ENCODE data around the gene RCAN1.

- TF ChIP-seq CTCF (IDR thresholded peaks at IDR 0.05): no peak
- no peak for TF ChIP-seq POLR2A (IDR thresholded peaks at IDR 0.05; ENCODE audit: low read length)
- TF ChIP-seq FOSL2 (IDR thresholded peaks at IDR 0.05): no peak
- TF ChIP-seq FOSL2 (CRISPR knock-in tag; IDR thresholded peaks at IDR 0.05): no peak
- no peak for TF ChIP-seq BHLHE40 (IDR thresholded peaks at IDR 0.05; ENCODE audit: low read depth, low read length)
- TF ChIP-seq EP300 (IDR thresholded peaks at IDR 0.05): no peak
- no peak for TF ChIP-seq RCOR1 (IDR thresholded peaks at IDR 0.05; ENCODE audit: low read depth, low read length)
Observed at GRCh38 chr21:34640858-34641257, 25.9 kb upstream of the RCAN1 start.
